Measurements from ENCODE around the gene ARG2.
"Not testable (repeated sequence)": the region's sequence is repeated elsewhere in the genome, so short reads cannot be mapped to it uniquely, and the experiment has no call there.

Gene ARG2

DNA sequence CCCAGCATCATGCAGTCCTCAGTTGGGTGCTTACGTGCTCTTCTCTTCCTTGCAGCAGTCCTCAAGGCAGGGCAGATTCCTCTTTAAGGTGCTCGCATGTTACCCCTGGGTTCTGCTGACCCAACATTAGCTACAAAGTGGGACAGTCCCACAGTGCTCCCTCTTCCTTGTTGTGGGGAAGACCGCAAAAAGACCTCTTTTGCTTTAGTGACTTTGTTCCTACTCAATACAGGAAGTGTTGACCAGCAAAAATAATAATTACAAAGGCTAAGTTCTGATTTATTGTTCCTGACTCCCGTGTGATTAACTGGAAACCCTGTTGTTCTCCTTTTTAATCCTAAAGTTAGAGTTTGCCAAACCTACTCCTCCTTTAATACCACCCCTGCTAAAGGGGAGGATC is 33.4 kb upstream of the ARG2 start:
- no peak for DNase-seq (ENCODE audit: low read depth)

DNA sequence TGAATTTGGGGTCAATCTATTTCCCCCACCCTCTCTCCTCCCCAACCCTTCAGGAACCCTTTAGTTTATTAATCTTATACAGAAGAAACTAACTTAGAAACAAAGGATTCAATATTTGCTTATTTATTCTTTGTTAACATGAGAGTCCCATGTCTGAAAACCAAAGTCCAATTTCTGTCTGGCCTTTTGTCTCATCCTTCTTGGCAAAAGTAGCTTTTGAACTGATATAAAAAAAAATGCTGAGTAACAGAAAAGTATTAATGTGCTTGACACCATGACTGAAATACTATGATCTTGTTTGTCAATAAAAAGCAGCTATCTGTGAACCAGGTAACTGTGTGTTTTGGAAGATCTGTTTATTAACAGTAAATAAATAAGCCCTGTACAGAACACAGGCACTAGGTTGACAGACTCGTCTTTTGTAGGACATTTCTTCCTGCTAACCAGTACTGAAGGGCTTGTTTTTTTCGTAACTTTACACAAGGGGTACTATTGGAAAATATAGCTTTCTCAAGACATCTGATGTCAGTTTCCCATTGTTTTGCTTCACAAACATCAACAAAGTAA is 30.4 kb upstream of the ARG2 start:
- DNase-seq (ENCODE audit: low read depth): no peak

DNA sequence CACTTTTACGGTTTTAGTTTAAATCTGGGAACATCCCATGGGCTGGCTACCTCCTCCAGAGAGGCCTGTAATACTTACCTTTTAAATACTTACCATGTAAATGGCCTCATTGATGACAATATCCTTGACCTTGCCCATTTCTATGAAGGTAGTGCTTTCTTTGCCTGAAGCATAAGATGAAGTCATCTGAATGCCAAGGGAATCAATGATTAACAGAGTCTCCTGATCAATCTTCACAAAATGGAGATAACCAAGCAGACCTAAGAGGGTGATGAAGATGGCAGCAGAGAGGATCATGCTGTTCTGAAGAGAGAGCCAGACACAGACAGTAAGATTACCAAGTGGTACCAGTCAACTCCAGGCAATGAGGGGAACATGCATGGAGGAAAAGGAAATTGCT is 26.1 kb upstream of the ARG2 start:
- not testable (repeated sequence) for DNase-seq (ENCODE audit: low read depth)

DNA sequence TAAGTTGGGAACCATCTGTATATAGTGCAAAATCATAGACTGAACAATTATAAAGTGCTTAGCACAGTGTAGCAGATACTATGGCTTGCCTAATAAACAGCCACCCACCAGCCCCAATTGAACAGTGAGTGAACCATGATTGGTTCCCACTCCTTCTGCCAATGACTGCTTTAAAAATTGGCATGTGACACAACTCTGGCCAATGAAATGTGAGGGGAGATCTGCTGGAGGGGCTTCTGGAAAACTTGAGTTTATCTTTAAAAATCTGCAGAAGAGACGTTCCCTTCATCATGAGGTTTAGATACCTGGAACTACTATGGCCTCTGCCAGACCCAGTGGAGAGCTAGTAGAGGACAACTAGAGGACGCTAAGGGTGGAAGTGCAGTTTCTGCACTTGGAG is 24.3 kb upstream of the ARG2 start:
- DNase-seq (ENCODE audit: low read depth): no peak

DNA sequence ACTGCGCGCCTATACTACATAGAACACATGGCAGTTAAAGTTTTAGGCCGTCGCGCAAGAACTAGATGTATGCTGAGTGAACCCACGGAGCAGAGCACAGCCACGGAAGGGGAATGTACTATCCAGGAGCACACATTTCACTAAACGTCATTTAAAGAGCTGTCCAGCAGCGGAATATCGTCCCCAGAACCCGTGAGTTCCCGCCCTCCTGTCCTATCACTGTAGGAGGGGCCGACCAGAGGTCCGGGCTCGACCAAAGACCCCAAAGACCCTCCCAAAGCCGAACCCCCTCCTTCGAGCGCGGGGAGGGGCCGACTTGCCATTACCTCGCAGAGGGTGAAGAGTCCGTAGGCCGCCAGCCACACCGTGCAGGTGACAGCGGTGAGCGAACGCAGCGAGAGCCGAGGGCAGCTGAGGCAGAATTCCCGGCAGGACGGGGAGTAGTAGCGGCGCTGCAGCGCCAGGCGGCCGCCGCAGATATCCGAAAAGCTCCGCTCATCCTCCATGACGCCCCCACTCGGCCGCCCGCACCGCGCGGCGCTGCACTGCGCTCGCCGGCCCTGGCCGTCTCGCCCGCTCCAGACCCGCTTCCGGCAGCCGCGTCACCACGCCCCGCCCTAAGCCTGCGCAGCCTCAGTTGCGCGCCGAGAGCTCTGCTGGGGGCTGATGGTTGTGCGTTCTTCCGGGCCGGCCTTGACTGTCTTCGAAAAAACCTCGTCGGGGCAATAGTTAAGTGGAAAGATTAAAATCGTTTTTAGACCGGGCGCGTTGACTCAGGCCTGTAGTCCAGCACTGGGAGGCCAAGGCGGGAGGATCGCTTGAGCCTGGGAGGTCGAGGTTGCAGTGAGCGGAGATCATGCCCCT is 19.8 kb upstream of the ARG2 start, which contains the start of gene PIGH:
Gene PIGH (minus strand): TSS at position 571 of the 864 bp plus-strand sequence. CDS start 65 bp downstream, at position 506.
- no peak for DNase-seq (ENCODE audit: low read depth)

DNA sequence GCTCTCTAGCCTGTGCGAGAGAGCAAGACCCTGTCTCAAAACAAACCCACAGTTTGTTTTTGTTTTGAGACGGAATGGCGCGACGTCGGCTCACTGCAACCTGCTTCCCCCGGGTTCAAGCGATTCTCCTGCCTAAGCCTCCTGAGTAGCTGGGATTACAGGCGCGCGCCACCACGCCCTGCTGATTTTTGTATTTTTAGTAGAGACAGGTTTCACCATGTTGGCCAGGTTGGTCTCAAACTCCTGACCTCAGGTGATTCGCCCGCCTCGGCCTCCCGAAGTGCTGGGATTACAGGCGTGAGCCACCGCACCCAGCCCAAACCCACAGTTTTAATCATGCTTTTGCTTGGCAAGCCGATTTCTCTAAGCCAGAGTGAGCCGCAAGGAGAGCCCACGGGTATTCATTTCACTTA is 19.2 kb upstream of the ARG2 start:
- DNase-seq (ENCODE audit: low read depth): not testable (repeated sequence)

DNA sequence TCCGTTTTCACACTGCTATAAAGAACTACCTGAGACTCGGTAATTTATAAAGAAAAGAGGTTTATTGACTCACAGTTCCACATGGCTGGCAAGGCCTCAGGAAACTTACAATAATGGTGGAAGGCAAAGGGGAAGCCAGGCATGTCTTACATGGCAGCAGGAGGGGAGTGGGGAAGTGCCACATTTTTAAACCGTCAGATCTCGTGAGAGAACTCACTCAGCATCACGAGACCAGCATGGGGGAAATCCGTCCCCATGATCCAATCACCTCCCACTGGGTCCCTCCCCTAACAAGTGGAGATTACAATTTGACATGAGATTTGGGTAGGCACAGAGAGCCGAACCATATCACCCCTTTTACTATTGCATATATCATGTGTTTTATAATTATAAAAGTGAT is 17.6 kb upstream of the ARG2 start:
- DNase-seq (ENCODE audit: low read depth): no peak

DNA sequence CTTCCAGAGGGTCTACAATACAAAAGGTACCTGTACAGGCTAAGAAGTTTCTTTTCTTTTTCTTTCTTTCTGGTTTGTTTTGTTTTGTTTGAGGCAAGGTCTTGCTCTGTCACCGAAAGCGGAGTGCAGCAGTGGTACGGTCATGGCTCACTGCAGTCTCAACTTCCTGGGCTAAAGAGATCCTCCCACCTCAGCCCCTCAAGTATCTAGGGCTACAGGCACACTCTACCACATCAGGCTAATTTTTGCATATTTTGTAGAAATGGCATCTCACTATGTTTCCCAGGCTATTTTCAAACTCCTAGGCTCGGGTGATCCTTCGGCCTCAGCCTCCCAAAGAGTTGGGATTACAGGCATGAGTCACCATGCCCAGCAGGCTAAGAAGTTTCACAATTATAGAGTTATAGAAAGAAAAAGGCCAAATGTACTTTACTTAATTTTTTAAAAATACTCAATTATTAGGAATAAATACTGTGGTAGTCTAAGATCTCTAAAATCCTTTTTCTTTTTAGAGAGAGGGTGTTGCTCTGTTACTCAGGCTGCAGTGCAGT is 16.6 kb upstream of the ARG2 start:
- no peak for DNase-seq (ENCODE audit: low read depth)

DNA sequence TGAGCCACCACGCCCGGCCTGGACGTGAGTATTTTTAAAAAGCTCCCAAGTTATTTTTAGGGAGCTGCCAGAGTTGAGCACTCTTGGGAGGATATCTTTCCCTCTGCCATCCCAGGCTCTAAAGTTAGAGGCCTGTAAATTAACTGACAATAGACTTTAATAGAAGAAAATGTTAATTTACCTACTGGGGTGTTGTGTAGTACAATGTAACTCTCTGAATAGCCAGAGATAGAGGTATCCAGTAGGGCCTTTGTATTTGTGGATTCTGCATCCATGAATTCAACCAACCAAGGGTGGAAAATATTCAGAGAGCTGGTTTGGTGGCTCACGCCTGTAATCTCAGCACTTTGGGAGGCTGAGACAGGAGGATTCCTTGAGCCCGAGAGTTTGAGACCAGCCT is 12.1 kb upstream of the ARG2 start:
- DNase-seq (ENCODE audit: low read depth): no peak

DNA sequence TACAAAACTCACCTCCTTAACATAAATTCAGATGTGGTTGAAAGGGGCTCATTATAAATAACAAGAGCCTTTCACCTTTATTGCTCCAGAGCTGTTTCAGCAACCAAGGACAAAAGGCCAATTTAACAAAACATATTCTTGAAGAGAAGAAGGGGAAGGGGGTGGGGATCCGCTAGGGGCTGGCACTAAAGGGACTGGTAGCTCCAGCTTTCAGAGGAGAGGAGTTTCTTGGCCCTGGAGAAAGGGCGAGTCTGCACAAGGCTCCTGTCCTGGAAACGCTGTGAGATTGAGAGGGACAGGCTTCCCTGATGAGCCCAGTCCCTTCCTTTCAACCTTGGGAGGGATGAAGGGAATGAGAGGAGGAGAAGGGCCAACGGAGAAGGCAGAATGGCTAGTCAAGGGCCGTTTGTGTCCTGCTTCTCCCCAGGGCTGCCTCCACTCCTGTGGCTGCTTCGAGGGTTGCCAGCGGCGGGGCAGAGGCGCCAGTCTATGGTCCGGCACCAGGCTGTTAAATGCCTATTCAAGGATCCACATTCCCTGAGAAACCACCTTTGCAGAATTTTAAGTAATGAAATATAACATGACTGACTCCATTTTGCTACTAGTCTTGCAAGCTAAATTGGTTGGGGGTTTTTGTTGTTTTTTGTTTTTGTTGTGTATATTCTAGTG is 9.9 kb upstream of the ARG2 start:
- no peak for DNase-seq (ENCODE audit: low read depth)

DNA sequence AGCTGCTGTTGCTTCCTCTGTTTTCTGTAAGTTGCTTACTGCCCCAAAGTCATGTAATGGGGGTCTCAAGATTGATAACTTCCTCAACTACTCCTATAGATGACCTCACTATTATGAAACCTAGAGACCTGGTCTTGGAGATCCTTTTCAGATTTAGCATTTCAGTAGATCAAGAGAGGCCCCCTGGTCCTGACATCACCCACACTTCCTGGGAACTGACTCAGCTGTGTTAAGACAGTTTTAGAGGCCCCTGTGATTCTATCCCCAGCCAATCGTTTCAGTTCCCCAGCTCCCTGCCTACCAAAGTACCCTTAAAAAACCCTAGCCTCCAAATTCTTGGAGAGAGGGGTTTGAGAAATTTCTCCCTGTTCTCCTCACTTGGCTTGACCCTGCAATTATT is 9.2 kb upstream of the ARG2 start:
- no peak for DNase-seq (ENCODE audit: low read depth)

DNA sequence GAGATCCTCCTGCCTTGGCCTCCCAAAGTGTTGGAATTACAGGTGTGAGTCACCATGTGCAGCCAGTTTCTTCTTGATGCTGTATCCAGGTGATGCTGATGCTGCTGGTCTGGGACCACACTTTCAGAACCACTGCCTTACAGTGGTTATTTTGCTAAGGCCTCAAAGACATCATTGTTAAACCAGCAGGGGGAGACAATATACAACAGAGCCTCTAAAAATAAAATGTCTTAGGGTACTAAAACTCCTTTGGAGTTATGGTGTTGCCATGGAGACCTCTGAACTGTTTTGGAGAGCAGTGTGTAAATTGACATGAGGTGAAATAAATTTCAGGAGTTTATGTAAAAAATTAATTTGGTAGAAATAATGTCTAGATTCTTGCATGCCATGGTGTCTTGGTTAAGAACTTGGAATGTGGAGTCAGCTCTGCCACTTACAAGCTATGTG is 1.1 kb upstream of the ARG2 start:
- DNase-seq (ENCODE audit: low read depth): no peak

DNA sequence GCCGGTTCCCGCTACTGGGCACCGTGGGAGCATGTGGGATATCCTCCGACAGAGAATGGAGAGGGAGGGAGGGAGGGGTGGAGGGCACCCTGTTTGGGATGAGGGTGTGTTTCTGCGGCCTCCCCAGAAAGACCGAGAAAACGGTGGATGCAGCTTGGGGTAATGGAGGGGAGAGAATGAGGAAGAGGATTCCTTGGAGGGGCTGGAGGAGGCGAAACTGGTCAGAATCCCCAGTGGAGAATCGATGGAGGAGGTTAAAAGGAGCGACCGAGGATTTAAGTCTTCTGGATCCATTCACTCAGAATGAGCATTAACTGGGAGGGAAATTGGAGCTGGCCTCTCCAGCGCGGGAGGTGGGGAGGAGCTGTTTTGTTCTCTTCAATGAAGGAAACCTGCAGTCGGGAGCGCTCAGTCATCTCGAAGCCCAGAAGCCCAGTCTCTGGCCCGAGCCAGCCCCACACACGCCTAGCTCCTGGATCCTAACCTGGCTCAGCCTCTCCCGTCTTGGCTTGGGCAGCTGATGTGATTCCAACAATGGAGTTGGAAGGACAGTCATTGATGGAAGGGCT is 581 bp downstream of the ARG2 start:
- no peak for DNase-seq (ENCODE audit: low read depth)

DNA sequence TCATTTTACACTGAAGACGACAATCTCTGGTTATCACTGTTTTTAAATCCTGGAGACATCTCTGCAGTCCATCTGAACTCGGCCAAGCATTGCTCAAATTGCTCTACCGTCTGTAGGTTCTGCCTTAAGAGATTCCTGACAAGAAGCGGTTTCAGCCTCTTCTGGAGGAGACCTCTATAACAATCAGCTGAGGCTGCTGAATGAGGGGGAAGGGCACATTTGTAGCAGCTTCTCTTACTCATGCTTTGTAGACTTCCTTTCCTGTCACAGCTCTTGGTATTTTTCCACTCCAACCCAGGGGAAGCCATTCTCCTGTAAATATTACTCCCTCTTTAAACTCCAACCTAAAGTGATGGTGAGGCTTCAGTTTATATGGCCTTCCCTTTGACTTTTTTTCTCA is 3.0 kb downstream of the ARG2 start:
- no peak for DNase-seq (ENCODE audit: low read depth)

DNA sequence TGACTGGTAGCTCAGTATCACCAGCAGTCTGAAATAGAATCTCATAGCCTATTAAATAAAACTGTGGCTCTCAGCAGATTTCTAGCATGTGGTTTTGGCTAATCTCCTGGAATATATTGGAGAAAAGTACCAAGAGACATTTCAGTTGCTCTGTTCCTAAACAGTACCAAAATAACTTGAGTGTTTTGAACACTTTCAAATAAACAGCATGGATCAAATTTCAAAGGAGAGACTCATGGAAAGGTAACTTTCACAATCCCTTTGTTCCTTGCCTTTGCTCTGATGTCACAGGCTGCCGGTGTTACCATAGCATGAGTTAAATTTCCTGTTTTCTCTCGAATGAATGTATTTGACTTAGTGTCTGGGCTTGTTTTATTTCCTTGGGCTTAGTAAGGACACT is 3.4 kb downstream of the ARG2 start:
- no peak for DNase-seq (ENCODE audit: low read depth)

DNA sequence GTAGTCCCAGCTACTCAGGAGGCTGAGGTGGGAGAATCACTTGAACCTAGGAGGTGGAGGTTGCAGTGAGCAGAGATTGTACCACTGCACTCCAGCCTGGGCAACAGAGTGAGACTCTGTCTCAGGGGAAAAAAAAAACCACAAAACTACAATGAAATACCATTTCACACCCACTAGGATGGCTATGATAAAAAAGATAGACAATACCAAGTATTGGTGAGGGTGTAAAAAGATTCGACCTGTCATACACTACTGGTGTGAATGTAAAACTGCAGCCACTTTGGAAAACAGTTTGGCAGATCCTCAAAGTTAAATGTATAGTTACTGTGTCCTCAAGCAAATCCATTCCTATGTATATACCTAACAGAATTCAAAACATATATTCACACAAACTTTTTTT is 6.4 kb downstream of the ARG2 start:
- not testable (repeated sequence) for DNase-seq (ENCODE audit: low read depth)

DNA sequence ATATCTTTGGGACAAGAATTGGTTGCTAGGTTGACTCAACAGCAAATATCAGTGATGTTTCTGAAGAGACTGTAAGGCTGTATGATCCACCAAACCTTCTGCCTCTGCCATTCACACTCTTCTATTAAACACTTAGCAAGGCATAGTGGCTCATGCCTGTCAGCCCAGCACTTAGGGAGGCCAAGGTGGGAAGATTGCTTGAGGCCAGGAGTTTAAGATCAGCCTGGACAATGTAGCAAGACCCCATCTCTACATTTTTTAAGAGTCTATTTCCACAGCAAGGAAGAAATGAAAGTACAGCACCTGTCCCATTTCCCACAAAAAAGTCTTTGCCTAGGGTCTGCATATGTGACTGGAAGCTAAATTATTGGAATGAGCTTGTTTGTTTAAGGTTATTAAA is 7.8 kb downstream of the ARG2 start:
- no peak for DNase-seq (ENCODE audit: low read depth)

DNA sequence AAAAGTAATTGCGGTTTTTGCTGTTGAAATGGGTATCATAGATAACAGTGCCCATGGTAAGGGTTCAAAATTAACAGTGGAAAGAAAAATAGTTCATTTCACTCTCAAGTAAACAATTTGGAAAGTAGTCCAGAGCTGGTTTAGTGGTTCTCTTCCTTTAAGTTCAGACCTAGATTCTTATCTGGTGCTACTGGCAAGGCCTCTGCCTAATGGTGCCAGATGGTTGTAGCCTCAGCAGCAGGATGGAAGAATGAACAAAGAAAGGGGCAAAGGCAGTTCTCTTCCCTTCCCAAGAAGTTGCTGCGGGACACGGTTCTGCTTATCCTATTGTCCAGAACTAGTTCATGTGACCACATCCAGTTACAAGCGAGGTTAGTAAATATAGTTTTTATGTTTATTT is 10.5 kb downstream of the ARG2 start:
- no peak for DNase-seq (ENCODE audit: low read depth)

DNA sequence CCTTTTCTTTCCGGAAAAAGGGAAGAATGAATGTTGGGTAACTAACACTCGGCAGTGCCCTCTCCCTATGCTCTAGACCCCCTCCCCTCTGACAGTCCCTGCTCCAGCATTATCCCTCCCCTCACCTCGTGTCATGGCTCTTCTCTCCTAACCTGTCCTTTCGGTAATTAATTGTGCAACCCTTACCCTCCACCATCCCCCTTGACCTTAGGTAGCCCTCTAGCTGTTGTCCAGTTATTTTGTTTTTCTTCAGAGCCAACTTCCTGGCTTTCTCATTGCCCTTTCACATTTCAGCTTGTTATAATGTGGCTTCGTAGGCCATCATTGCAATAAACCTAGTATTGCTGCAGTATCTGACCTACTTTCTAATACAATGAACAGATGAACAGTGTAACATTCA is 11.2 kb downstream of the ARG2 start:
- DNase-seq (ENCODE audit: low read depth): no peak

DNA sequence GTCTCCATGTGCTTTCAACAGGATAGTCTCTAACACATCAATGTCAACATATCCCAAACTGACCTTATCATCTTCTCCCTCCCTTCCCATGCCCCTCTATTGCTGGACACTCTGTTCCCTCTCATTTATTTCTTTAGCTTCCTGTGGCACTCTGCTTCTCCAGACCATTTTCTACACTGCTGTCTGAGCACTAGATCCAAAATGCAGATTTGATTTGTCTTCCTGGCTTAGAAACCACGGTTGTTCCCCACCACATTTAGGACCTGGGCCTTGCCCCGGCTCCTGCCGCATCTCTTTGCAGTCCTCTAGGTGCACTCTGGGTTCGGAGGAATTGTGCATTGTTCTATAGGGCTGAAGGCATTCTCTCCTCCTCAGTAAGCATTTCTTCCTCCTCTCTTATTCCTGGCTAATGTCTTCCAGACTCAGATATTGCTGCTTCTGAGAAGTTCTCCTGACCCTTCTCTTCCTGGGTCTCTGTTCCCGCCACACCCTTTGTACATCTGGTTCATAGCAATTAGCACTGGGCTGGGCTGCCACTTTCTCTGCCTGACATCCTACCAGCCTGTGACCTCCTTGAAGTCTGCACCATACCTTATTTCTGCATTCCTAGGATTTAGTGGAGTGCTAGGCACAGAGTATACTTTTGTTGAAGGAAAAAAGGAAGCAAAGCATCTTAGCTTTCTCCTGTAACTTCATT is 13.9 kb downstream of the ARG2 start:
- no peak for DNase-seq (ENCODE audit: low read depth)

DNA sequence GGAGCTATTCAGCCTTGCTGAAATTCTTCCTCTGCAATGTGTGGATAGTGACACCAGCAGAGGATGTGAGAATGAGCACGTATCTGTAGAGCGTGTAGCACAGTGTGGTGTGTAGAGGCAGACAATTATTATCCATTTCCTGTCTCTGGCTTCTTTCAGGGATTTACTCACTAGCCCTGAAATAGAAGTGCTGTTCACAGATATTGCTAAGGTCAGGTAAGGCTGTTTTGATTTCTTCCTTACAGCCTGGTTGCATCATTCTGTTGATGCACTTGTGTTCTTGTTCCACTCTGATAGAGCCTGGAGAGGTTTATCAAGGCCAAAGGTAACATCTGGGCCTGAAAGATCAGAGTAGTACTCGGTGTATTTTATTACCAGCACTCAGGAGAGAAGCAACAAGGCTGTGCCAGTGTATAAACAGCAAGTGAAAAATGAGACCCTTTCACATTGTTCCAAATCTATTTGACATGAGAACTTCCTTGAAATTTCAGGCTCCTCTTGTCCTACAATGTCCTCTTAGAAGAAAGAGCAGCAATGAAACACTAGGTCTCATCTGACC is 16.7 kb downstream of the ARG2 start:
- DNase-seq (ENCODE audit: low read depth): no peak

DNA sequence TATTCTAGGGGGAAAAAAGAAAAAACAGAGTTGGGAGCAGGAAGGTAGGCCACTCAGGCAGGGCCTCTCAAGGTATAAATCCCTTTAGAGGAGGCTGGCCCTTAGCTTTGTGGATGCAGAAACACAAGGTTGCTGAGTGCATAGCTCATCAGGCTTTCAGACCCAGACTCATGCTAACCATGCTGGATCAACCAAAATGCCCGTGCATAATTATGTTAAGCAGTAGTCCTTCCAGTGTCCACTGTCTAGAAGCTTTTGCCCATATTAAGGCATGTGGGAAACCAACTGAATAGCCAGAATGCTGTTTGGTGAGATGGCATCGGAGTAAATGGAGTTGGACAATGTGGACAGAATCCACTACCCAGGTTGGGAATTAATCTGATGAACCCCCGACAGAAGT is 18.9 kb downstream of the ARG2 start:
- no peak for DNase-seq (ENCODE audit: low read depth)

Measured in HS-5 (cell line).